GM12878 (cell line): ENCODE measurements around the gene NKD2. TPM values are rescaled to one million over a fixed set of nuclear protein-coding genes. Genes with fewer than 3 reads are reported as not detected.
A peak's percentile ranks its signal among the peaks of the same experiment; 100 is the strongest.

Experiments
- ATAC-seq: fragments of 200-7000 bp; cut with Tn5 transposase; 3 replicates; pipeline ENCODE4 v1.9.1; 2020; ENCODE audit warnings: mild to moderate bottlenecking, moderate library complexity
- BruUV-seq: library from RNA; stranded (reverse); fragments of 400-500 nt; replicated peaks from 2 replicates; lab custom pipeline; 2021; lab: Mats Ljungman, UMichigan
- CTCF ChIA-PET: fragments of 300-600 bp; sonication (Branson Sonifier 250); formaldehyde crosslinking; extraction: SDS; loops from one replicate; lab custom pipeline; 2021; ENCODE audit warnings: inconsistent platforms; lab: Yijun Ruan, JAX
- POLR2A ChIA-PET: fragments of 350-600 bp; formaldehyde crosslinking; extraction: SDS; loops from one replicate; lab custom pipeline; 2021; ENCODE audit warnings: inconsistent platforms; lab: Charles Lee
- RAD21 ChIA-PET: fragments of 300-600 bp; sonication (Branson Sonifier 250); formaldehyde crosslinking; loops from one replicate; lab custom pipeline; 2023; ENCODE audit warnings: antibody characterized with exemption; ENCODE audit not compliant: unreplicated experiment; lab: Charles Lee
- SMC1A ChIA-PET: fragments of 300-600 bp; sonication (Branson Sonifier 250); formaldehyde crosslinking; loops from one replicate; lab custom pipeline; 2023; ENCODE audit not compliant: unreplicated experiment, uncharacterized antibody; lab: Charles Lee
- DNase-seq: peaks from one replicate; pipeline ENCODE4 v3.0.0-alpha.2; 2011; ENCODE audit warnings: low read depth, low spot score
- FAIRE-seq: peaks from 3 replicates; lab custom pipeline; 2011; peaks lifted over from hg19 to GRCh38; lab: Jason Lieb, UNC
- H2AFZ ChIP-seq: 2 replicates; pipeline ENCODE4 v1.6.0; 2011; ENCODE audit warnings: low read depth, low read length, control low read depth; ENCODE audit not compliant: control insufficient read depth
- H3K27ac ChIP-seq: 2 replicates; pipeline ENCODE4 v1.5.1; 2011; ENCODE audit warnings: control low read depth; ENCODE audit not compliant: control insufficient read depth, insufficient read depth
- H3K27me3 ChIP-seq, 2 experiments: replicated peaks in 1 of 2; 2 replicates each; pipeline versions ENCODE4 v1.6.0 to v1.6.1; 2011; ENCODE audit warnings: low read length in 1 of 2; ENCODE audit not compliant: control insufficient read depth in 2 of 2, insufficient read depth in 2 of 2
- H3K36me3 ChIP-seq, 2 experiments: 2 replicates each; pipeline ENCODE4 v1.5.1; 2011; ENCODE audit warnings: low read length in 1 of 2; ENCODE audit not compliant: control insufficient read depth in 2 of 2, insufficient read depth in 2 of 2
- H3K4me1 ChIP-seq: 2 replicates; pipeline ENCODE4 v1.6.1; 2011; ENCODE audit warnings: mild to moderate bottlenecking, low read length, moderate library complexity, mixed read lengths; ENCODE audit not compliant: control insufficient read depth, insufficient read depth
- H3K4me2 ChIP-seq: 2 replicates; pipeline ENCODE4 v1.6.0; 2011; ENCODE audit warnings: control low read depth; ENCODE audit not compliant: control insufficient read depth, insufficient read depth
- H3K4me3 ChIP-seq: fragments of 200-600 bp; sonication (generic); 2 replicates; pipeline ENCODE4 v1.5.1; 2016
- H3K79me2 ChIP-seq: 2 replicates; pipeline ENCODE4 v1.6.0; 2011; ENCODE audit warnings: low read length; ENCODE audit not compliant: control insufficient read depth, insufficient read depth
- H3K9ac ChIP-seq: 2 replicates; pipeline ENCODE4 v1.8.0; 2011; ENCODE audit warnings: low read length, control low read depth, mixed read lengths; ENCODE audit not compliant: control insufficient read depth, insufficient read depth
- H3K9me3 ChIP-seq: replicated peaks from 3 replicates; pipeline ENCODE4 v1.5.1; 2011; ENCODE audit warnings: mild to moderate bottlenecking, low read length; ENCODE audit not compliant: control insufficient read depth, insufficient read depth
- H4K20me1 ChIP-seq: 2 replicates; pipeline ENCODE4 v1.6.0; 2011; ENCODE audit not compliant: control insufficient read depth, insufficient read depth
- EZH2 ChIP-seq: IDR thresholded peaks from 2 replicates; pipeline ENCODE4 v1.6.1; 2012; ENCODE audit warnings: low read depth, mild to moderate bottlenecking, control low read depth, inconsistent platforms, low read length, borderline replicate concordance; ENCODE audit not compliant: control insufficient read depth
- NFXL1 ChIP-seq: fragments of 450-650 bp; IDR thresholded peaks from 2 replicates; pipeline ENCODE4 v1.6.1; 2017; ENCODE audit warnings: antibody characterized with exemption, mild to moderate bottlenecking, borderline replicate concordance
- NKRF ChIP-seq: fragments of 450-650 bp; conservative IDR thresholded peaks from 2 replicates; pipeline ENCODE4 v1.6.1; 2017; ENCODE audit warnings: mild to moderate bottlenecking, moderate library complexity
- NR2C2 ChIP-seq: IDR thresholded peaks from 2 replicates; pipeline ENCODE4 v1.6.1; 2011; ENCODE audit warnings: borderline replicate concordance, low read depth; ENCODE audit not compliant: control insufficient read depth, insufficient read length
- RB1 ChIP-seq: fragments of 450-650 bp; formaldehyde crosslinking; IDR thresholded peaks from 2 replicates; pipeline ENCODE4 v1.6.1; 2017; ENCODE audit warnings: mild to moderate bottlenecking, borderline replicate concordance
- SREBF1 ChIP-seq: IDR thresholded peaks from 2 replicates; pipeline ENCODE4 v1.6.1; 2012; ENCODE audit warnings: mild to moderate bottlenecking, low read length
- SRF ChIP-seq, 2 experiments: IDR thresholded peaks; 2 replicates each; pipeline ENCODE4 v1.6.1; 2011; ENCODE audit warnings: low read depth in 2 of 2, low read length in 2 of 2, mild to moderate bottlenecking in 1 of 2, moderate library complexity in 1 of 2
- TCF3 ChIP-seq: IDR thresholded peaks from 2 replicates; pipeline ENCODE4 v1.6.1; 2012; ENCODE audit warnings: low read depth, mild to moderate bottlenecking, low read length, borderline replicate concordance; ENCODE audit not compliant: insufficient read depth
- TCF7 ChIP-seq: IDR thresholded peaks from 2 replicates; pipeline ENCODE4 v1.6.1; 2014; ENCODE audit warnings: antibody characterized with exemption, borderline replicate concordance
- WRNIP1 ChIP-seq: IDR thresholded peaks from 2 replicates; pipeline ENCODE4 v1.6.1; 2011; ENCODE audit warnings: low read depth, low read length, improper control_type of control experiment, borderline replicate concordance
- ZBTB4 ChIP-seq: fragments of 450-650 bp; formaldehyde crosslinking; IDR thresholded peaks from 2 replicates; pipeline ENCODE4 v1.4.0; 2022; ENCODE audit warnings: mild to moderate bottlenecking, moderate library complexity
- WGBS: methylation state at CpG from one replicate; pipeline ENCODE4 v1.1.6; 2016; ENCODE audit warnings: low lambda C conversion rate; ENCODE audit not compliant: insufficient replicate concordance, insufficient coverage; ENCODE audit errors: missing lambda C conversion rate; 5-methylcytosine and 5-hydroxymethylcytosine counted together
- in situ Hi-C: fragments of 300-500 bp; cut with MboI; formaldehyde crosslinking; loops from 9 replicates; pipeline ENCODE4 v1.14.3; 2018; ENCODE audit warnings: mixed read lengths
- intact Hi-C: fragments of 100-400 bp; cut with micrococcal nuclease; formaldehyde crosslinking; loops from one replicate; pipeline ENCODE4 v1.14.2; 2022; ENCODE audit not compliant: unreplicated experiment
- polyA plus RNA-seq, 11 experiments: library from polyadenylated mRNA; depleted of rRNA in 4 of 11; unstranded in 6 of 11; stranded (reverse) in 5 of 11; fragments of >200 nt; fragmentation: Nextera tagmentation in 4 of 11; fragmentation: Illumina TruSeq in 1 of 11; extraction: Ambion mirVana in 4 of 11; extraction: Trizol in 1 of 11; gene quantifications; 1 replicate in 1 of 11; 2 replicates in 10 of 11; pipeline versions ENCODE4 v1.2.1 to v1.2.3, GENCODE V29; 2011 to 2016; ENCODE audit warnings: inconsistent platforms in 2 of 11, missing spikeins in 2 of 11, low read depth in 1 of 11
- total RNA-seq, 4 experiments: library from RNA; depleted of rRNA in 3 of 4; stranded (reverse); fragments of >200 nt in 3 of 4; fragmentation: Illumina TruSeq in 1 of 4; extraction: Trizol in 1 of 4; gene quantifications; 2 replicates each; pipeline versions ENCODE4 v1.2.1 to v1.2.3, GENCODE V29; 2013 to 2021

Gene NKD2
- total and polyA plus RNA-seq, 10 of the 15 experiments (the other 5 are each of a cell fraction or from before 2014, with no cell fraction given), result 0.20 to 0.83 (median 0.26) TPM; not detected in 7

DNA sequence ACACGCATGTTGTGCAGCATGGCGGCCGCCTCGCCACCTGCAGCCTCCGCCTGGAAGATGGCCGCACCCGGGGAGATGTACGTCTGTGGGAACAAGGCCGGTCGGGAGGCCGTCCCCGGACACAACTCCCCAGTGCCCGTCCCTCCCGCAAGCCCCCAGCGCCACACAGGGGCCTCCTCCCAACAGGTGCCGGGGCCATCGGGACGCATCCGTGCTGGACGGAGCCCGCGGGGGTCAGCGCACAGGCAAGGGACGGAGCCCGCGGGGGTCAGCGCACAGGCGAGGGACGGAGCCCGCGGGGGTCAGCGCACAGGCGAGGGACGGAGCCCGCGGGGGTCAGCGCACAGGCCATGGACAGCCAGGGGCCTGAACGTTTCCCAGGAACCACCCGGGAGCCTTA is 76.8 kb downstream of the NKD2 start:
- no peaks in the 10 kb centered on the region for H3K27me3 ChIP-seq
- peaks cover 3% of the 10 kb centered on the region; the same call in 2 of the 3 replicates for H3K9me3 ChIP-seq
- H3K4me2 ChIP-seq, result no peak overlapping the region
- SMC1A ChIA-PET, result no interaction called here
- no peaks in the 10 kb centered on the region for H3K4me1 ChIP-seq
- DNase-seq (no peak), FAIRE-seq (no peak), ATAC-seq (no peak)
- BruUV-seq, result no TSS peak
- RAD21 ChIA-PET, result no interaction called here
- no peaks in the 10 kb centered on the region for H4K20me1 ChIP-seq
- no peaks in the 10 kb centered on the region; a peak in 2 of 4 replicates for H3K36me3 ChIP-seq
- H3K9ac ChIP-seq, result no peak overlapping the region
- 0 out of 4 replicates have a peak, but pooled peaks of 1 of the 2 experiments have one; percentile 0 for TF ChIP-seq SRF (IDR thresholded peaks at IDR 0.05; ENCODE audit: low read depth in 2 of 2, low read length in 2 of 2)
- no peak for TF ChIP-seq WRNIP1
- TF ChIP-seq TCF7, result no peak
- TF ChIP-seq, all 136 proteins: peak for 1
- Histone ChIP-seq H3K4me3 (no peak overlapping the region), H3K27ac (no peak overlapping the region), H3K79me2 (no peaks in the 10 kb centered on the region), H2AFZ (no peak overlapping the region)
- WGBS, result 90% methylated on average over 18 of the region's 39 CpGs
- CTCF ChIA-PET, result no interaction called here
- POLR2A ChIA-PET, result no interaction called here
- in situ Hi-C loops (no loop called here), intact Hi-C loops (no loop called here)

- TF ChIP-seq ZBTB4 (CRISPR knock-in tag) (no peak), EZH2 (no peak), SRF (IDR thresholded peaks at IDR 0.05; ENCODE audit: low read depth in 2 of 2, low read length in 2 of 2) (no peak), RB1 (no peak), NFXL1 (no peak), SREBF1 (no peak), NKRF (no peak), TCF3 (no peak), NR2C2 (no peak)
- TF ChIP-seq, all 136 proteins: peak for 0
- no peaks in the 10 kb centered on the region; a peak in 2 of 4 replicates for H3K36me3 ChIP-seq
- DNase-seq, result no peak
- H3K4me2 ChIP-seq, result no peak overlapping the region
- no peaks in the 10 kb centered on the region for H3K4me1 ChIP-seq
- BruUV-seq, result no TSS peak
- ChIA-PET SMC1A (no interaction called here), CTCF (no interaction called here), RAD21 (no interaction called here), POLR2A (no interaction called here)
- H3K27me3 ChIP-seq, result no peaks in the 10 kb centered on the region
- no peaks in the 10 kb centered on the region for H4K20me1 ChIP-seq
- no peak overlapping the region for H3K27ac ChIP-seq
- no peak overlapping the region for H3K9ac ChIP-seq
- ATAC-seq, result no peak
- H3K79me2 ChIP-seq, result no peaks in the 10 kb centered on the region
- no peak overlapping the region for H2AFZ ChIP-seq
- in situ Hi-C loops, result no loop called here
- WGBS, result 60% methylated on average over 11 of the region's 11 CpGs
- H3K4me3 ChIP-seq, result no peak overlapping the region
- intact Hi-C loops, result no loop called here
- no peak for FAIRE-seq
- H3K9me3 ChIP-seq, result peaks cover 3% of the 10 kb centered on the region; the same call in 2 of the 3 replicates
Measured at GRCh38 chr5:1086137-1086536, 77.5 kb downstream of the NKD2 start.
